Activated CD4-positive, CD25-positive, alpha-beta regulatory T cell treated with anti-CD3 and anti-CD28 coated beads, Interleukin-2, amount 50 U/mL, for 16 hours (primary cell): ENCODE results near the gene GPR55.

Experiments
- DNase-seq: peaks from one replicate; pipeline ENCODE4 v3.0.0-alpha.2; 2020; ENCODE audit warnings: low read depth, low spot score

Gene GPR55

GRCh38 chr2:230868161-230868946, 56.7 kb downstream of the GPR55 start:
- no peak for DNase-seq

- DNase-seq: no peak
These were observed 58.1 kb downstream of the GPR55 start for GRCh38 chr2:230866756-230867523.

- no peak for DNase-seq
These were observed 59.0 kb downstream of the GPR55 start for GRCh38 chr2:230865766-230866755.

GRCh38 chr2:230865307-230865765, 59.7 kb downstream of the GPR55 start:
- no peak for DNase-seq

GRCh38 chr2:230864605-230865306, 60.3 kb downstream of the GPR55 start, which contains the start of gene ITM2C:
TSS of gene ITM2C (plus strand) at chr2:230864942. CDS start at chr2:230865026, 84 bp downstream.
- DNase-seq: peak; percentile 32

- no peak for DNase-seq
These were observed 60.9 kb downstream of the GPR55 start for GRCh38 chr2:230864122-230864604.

GRCh38 chr2:230863442-230864121, 61.5 kb downstream of the GPR55 start:
- no peak for DNase-seq

- DNase-seq: no peak
These were observed 62.0 kb downstream of the GPR55 start for GRCh38 chr2:230863031-230863430.

- DNase-seq: no peak
These were observed 62.8 kb downstream of the GPR55 start for GRCh38 chr2:230862292-230862691.

- DNase-seq: no peak
These were observed 63.3 kb downstream of the GPR55 start for GRCh38 chr2:230861552-230862255.
